GM10248 (cell line): Measurements from ENCODE around the gene OLFM2.

Experiments used
- CTCF ChIA-PET: fragments of 300-600 bp; sonication (Branson Sonifier 250); formaldehyde crosslinking; extraction: SDS; loops from one replicate; lab custom pipeline; 2021; ENCODE audit warnings: antibody characterized with exemption; lab: Yijun Ruan, JAX
- POLR2A ChIA-PET: fragments of 350-650 bp; sonication (Branson Sonifier 250); formaldehyde crosslinking; extraction: SDS; loops from one replicate; lab custom pipeline; 2020; ENCODE audit warnings: antibody characterized with exemption; lab: Yijun Ruan, JAX
- DNase-seq: peaks from one replicate; pipeline ENCODE4 v3.0.0; 2012; ENCODE audit errors: extremely low spot score
- TF ChIP-seq, protein P1 (sequence below): IDR thresholded peaks from 2 replicates; pipeline ENCODE4 v1.5.1; 2012; ENCODE audit warnings: mild to moderate bottlenecking, low read depth; ENCODE audit errors: extremely low read depth, missing control alignments, control extremely low read depth

The OLFM2 gene

DNA sequence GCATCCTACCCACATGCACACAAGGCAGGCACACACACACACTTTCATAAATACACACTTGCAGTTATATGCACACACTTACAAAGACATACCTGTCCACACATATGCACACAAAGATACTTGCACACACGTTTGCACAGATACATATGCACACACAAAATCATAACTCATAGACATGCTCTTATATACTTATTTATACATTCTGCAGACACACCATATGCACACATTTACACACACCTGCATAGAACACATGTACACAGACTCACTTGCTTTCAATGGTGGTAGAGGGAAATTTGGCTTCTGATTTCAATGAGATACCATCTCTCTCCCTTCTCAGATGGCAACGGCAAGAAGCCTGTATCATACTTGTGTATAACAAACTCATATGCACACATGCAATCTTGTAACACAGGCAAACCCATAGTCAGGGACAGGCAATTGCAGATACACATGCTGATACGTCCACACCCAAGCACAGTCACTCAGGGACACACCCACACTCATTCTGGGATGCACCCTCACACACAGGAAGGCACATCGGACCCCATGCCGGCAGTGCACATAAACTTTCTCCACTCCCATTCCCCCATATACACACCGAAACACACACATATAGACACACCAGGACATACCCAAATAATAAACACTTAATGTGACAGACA is 24.7 kb downstream of the OLFM2 start:
- TF ChIP-seq, protein P1, sequence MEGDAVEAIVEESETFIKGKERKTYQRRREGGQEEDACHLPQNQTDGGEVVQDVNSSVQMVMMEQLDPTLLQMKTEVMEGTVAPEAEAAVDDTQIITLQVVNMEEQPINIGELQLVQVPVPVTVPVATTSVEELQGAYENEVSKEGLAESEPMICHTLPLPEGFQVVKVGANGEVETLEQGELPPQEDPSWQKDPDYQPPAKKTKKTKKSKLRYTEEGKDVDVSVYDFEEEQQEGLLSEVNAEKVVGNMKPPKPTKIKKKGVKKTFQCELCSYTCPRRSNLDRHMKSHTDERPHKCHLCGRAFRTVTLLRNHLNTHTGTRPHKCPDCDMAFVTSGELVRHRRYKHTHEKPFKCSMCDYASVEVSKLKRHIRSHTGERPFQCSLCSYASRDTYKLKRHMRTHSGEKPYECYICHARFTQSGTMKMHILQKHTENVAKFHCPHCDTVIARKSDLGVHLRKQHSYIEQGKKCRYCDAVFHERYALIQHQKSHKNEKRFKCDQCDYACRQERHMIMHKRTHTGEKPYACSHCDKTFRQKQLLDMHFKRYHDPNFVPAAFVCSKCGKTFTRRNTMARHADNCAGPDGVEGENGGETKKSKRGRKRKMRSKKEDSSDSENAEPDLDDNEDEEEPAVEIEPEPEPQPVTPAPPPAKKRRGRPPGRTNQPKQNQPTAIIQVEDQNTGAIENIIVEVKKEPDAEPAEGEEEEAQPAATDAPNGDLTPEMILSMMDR = no peak
- no peak for DNase-seq
- ChIA-PET POLR2A (no interaction called here), CTCF (interaction anchor here (1.0 kb wide), 1 partner anchor 13 kb away, joined by 3 read pairs; no protein-coding TSS in a partner anchor)

DNA sequence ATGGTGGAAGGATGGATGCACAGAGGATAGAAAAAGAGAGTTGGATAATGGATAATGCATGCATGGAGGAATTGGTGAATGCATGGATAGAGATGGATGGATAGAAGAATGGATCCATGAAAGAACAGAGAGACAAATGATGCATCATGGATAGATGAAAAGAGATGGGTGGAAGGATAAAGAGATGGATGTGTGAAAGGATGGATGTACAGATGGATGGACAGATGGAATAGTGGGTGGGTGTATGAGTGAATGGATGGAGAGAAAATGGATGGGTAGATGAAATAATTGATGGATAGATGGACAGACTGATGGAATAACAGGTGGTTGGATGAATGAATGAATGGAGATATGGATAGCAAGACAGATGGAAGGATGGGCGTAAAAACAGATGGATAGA is 25.7 kb downstream of the OLFM2 start:
- ChIA-PET CTCF (no interaction called here), POLR2A (no interaction called here)
- TF ChIP-seq, protein P1 = no peak
- DNase-seq = no peak

DNA sequence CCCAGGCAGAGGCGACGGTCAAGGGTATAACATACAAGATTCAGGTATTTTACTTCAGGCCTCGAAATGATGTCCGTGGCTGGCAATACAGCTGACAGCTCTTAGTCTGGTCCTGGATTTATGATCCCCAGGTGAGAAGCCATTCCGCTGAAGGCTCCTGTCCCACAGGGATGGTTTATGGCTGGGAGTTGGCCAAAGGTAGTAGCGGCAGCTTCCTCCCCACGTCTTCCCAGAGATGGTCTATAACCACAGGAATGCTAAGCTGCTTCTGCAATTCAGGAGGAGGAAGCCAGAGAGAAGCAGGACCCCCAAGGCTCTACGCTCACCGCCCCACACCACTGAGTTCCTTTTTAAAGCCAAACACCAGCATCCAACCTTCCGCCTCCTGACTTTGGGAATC is 27.1 kb downstream of the OLFM2 start:
- TF ChIP-seq, protein P1 = no peak
- ChIA-PET POLR2A (no interaction called here), CTCF (interaction anchor here (1.3 kb wide), 1 partner anchor 14 kb away, joined by 3 read pairs; no protein-coding TSS in a partner anchor)
- no peak for DNase-seq

DNA sequence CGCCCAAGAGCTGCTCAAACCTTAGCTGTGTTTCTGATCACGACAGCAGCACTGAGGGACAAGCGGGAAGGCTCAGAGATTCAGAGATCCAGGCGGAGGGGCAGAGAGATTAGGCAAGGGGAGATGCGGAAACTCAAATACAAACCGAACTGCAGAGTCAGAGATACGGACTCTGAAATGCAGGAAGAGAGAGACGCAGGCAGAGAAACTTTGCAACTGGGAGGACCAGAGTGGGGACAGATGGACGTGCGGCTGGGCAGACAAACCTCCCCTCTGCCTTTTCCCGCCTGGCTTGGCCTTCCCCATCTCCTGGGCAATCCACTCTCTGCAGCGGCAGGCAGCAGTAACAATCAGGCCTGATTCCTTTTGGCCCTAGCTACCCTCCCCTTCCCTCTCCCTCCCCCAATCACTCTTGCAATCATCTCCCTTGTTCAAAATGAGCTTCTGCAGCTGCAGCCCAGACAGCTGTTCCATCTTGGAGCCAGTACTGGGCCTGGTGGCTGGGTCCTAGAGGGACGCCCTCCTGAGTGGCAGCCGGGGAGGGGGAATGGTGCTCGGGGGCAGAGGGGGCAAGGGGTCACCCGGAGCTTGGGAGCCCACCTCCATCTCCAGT is 29.7 kb downstream of the OLFM2 start:
- POLR2A ChIA-PET = no interaction called here
- no peak for DNase-seq

DNA sequence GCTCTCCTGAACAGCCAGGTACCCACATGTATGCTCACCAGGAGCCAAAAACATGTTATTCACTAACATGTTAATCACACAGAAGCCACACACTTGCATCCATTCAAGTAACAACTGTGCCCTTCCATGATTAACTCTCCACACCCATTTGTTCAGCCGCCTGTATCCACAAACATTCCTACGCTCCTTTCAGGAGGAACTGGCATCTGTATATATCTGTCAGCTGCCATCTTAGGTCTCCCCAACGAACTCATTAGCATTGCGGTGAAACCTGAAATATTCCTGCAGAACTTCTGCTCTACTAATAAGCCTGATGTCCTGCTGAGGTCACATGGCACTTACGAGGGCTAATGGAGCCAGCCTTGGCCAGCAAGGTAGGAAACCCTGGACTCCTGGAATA is 33.0 kb downstream of the OLFM2 start:
- TF ChIP-seq, protein P1 = no peak
- ChIA-PET CTCF (interaction anchor here (1.4 kb wide), 1 partner anchor 28 kb away, joined by 4 read pairs; no protein-coding TSS in a partner anchor), POLR2A (no interaction called here)
- no peak for DNase-seq

More for the DNA sequence above, 29.7 kb downstream of the OLFM2 start:
- CTCF ChIA-PET = interaction anchor here (1.9 kb wide), 1 partner anchor 94 kb away, joined by 4 read pairs; no protein-coding TSS in a partner anchor
- TF ChIP-seq, protein P1 = no peak

DNA sequence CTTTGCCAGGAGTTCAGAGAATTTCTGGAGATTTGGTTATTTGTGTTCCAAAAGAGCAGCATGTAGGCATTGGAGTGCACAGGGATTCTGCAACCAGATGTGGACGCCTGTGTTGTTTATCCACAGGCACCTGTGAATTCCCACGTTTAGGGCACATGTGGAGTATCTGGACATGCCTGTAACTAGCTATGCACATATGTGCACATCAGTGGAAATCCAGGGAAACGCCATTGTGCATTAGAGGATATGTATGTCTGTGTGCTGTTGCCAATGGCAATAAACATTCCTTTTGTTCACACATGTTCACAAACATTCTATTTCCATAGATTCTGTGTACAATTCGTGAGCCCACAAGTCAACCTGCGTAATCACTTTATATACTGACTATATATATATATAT is 34.7 kb downstream of the OLFM2 start:
- TF ChIP-seq, protein P1 = no peak
- ChIA-PET CTCF (interaction anchor here (1.1 to 1.4 kb wide), 2 partner anchors 29 to 276 kb away, joined by 3 to 4 read pairs; no protein-coding TSS in a partner anchor), POLR2A (no interaction called here)
- no peak for DNase-seq
